ENCODE results near the gene NFE2L3. TPM values are rescaled to one million over a fixed set of nuclear protein-coding genes. Genes with fewer than 3 reads are reported as not detected.

The NFE2L3 gene
- total and polyA plus RNA-seq, 9 of the 15 experiments (the other 6 are each of a cell fraction or from before 2014, with no cell fraction given), result 2.9 to 16.9 (median 12.4) TPM

DNA sequence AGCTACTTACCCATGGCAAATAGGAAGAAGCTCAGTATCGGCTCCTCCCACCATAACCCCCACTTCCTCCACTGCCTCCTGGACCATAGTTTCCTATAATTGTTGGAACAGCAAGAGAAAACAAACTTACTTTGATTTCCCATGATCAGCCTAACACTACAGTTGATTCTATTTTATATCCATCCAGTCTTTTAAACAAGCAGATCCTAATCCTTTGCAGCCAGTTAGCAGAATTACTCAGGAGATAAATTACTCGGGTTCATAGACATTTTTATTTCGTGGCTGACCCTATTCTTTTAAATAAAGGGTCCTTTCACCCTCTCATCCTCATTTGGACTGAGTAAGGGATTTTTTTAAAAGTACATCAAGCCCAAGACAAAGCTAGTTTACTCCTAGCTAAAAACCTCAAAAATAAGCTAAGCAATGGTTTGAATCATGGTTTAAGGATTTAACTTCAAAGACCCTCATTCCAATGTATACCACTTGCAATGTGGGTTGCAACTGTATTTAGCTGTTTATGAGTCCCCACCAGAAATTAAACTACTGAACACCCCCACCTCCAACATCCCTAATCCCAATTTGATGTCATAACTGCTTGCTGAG, 40.6 kb downstream of the NFE2L3 start (continued):
- TF ChIP-seq, protein P1, sequence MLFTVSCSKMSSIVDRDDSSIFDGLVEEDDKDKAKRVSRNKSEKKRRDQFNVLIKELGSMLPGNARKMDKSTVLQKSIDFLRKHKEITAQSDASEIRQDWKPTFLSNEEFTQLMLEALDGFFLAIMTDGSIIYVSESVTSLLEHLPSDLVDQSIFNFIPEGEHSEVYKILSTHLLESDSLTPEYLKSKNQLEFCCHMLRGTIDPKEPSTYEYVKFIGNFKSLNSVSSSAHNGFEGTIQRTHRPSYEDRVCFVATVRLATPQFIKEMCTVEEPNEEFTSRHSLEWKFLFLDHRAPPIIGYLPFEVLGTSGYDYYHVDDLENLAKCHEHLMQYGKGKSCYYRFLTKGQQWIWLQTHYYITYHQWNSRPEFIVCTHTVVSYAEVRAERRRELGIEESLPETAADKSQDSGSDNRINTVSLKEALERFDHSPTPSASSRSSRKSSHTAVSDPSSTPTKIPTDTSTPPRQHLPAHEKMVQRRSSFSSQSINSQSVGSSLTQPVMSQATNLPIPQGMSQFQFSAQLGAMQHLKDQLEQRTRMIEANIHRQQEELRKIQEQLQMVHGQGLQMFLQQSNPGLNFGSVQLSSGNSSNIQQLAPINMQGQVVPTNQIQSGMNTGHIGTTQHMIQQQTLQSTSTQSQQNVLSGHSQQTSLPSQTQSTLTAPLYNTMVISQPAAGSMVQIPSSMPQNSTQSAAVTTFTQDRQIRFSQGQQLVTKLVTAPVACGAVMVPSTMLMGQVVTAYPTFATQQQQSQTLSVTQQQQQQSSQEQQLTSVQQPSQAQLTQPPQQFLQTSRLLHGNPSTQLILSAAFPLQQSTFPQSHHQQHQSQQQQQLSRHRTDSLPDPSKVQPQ (CRISPR knock-in tag; IDR thresholded peaks at IDR 0.05; ENCODE audit: borderline replicate concordance), result no peak
- TF ChIP-seq, protein P2, sequence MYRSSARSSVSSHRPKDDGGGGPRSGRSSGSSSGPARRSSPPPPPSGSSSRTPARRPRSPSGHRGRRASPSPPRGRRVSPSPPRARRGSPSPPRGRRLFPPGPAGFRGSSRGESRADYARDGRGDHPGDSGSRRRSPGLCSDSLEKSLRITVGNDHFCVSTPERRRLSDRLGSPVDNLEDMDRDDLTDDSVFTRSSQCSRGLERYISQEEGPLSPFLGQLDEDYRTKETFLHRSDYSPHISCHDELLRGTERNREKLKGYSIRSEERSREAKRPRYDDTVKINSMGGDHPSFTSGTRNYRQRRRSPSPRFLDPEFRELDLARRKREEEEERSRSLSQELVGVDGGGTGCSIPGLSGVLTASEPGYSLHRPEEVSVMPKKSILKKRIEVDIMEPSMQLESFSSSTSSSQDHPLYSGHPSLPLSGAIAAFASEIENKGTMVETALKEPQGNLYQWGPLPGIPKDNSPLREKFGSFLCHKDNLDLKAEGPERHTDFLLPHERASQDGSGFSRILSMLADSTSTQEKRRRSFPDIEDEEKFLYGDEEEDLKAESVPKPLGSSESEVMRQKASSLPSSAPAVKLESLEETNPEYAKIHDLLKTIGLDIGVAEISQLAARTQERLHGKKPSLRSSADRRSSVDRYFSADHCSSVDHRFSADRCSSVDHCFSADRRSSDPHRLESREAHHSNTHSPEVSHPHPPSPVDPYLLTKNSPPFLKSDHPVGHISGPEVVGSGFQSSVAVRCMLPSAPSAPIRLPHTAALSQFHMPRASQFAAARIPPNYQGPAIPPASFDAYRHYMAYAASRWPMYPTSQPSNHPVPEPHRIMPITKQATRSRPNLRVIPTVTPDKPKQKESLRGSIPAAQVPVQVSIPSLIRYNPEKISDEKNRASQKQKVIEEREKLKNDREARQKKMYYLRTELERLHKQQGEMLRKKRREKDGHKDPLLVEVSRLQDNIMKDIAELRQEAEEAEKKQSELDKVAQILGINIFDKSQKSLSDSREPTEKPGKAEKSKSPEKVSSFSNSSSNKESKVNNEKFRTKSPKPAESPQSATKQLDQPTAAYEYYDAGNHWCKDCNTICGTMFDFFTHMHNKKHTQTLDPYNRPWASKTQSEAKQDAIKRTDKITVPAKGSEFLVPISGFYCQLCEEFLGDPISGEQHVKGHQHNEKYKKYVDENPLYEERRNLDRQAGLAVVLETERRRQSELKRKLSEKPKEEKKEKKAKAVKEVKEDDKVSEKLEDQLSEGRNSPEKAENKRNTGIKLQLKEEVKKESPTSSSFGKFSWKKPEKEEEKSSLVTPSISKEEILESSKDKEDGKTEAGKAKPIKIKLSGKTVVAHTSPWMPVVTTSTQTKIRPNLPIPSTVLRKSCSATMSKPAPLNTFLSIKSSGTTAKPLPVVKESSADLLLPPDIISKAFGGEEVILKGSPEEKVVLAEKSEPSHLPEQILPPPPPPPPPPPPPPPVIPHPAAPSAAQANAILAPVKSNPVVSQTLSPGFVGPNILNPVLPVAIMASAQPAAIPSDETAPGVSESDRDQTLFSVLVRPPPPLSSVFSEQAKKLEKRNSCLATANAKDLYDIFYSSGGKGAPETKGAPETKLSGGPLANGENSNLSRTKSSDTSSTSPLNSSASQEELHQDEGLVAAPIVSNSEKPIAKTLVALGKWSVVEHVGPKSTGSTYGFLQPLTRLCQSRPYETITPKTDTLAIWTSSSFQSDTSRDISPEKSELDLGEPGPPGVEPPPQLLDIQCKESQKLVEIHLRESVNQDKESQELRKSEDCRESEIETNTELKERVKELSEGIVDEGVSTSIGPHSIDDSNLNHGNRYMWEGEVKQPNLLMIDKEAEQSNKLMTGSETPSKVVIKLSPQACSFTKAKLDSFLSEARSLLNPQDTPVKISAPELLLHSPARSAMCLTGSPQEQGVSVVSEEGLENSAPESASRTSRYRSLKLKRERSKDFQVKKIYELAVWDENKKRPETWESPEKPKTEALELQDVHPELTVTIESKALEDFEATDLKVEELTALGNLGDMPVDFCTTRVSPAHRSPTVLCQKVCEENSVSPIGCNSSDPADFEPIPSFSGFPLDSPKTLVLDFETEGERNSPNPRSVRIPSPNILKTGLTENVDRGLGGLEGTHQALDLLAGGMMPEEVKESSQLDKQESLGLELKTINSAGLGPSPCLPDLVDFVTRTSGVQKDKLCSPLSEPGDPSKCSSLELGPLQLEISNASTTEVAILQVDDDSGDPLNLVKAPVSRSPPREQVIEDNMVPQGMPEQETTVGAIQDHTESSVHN (IDR thresholded peaks at IDR 0.05; ENCODE audit: borderline replicate concordance in 1 of 2, low read depth in 1 of 2), result no peak
- TF ChIP-seq NFIX (CRISPR knock-in tag; IDR thresholded peaks at IDR 0.05; ENCODE audit: low read depth), result no peak
- TF ChIP-seq HOXB6 (CRISPR knock-in tag; IDR thresholded peaks at IDR 0.05; ENCODE audit: borderline replicate concordance), result no peak
- TF ChIP-seq MIER1 (IDR thresholded peaks at IDR 0.05; ENCODE audit: low read depth), result no peak
- TF ChIP-seq ZNF668 (CRISPR knock-in tag; IDR thresholded peaks at IDR 0.05), result no peak
- TF ChIP-seq ETV5 (CRISPR knock-in tag; IDR thresholded peaks at IDR 0.05; ENCODE audit: low read depth), result no peak
- TF ChIP-seq, protein P3, sequence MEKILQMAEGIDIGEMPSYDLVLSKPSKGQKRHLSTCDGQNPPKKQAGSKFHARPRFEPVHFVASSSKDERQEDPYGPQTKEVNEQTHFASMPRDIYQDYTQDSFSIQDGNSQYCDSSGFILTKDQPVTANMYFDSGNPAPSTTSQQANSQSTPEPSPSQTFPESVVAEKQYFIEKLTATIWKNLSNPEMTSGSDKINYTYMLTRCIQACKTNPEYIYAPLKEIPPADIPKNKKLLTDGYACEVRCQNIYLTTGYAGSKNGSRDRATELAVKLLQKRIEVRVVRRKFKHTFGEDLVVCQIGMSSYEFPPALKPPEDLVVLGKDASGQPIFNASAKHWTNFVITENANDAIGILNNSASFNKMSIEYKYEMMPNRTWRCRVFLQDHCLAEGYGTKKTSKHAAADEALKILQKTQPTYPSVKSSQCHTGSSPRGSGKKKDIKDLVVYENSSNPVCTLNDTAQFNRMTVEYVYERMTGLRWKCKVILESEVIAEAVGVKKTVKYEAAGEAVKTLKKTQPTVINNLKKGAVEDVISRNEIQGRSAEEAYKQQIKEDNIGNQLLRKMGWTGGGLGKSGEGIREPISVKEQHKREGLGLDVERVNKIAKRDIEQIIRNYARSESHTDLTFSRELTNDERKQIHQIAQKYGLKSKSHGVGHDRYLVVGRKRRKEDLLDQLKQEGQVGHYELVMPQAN (IDR thresholded peaks at IDR 0.05; ENCODE audit: borderline replicate concordance), result no peak
- no peak for TF ChIP-seq BCOR (IDR thresholded peaks at IDR 0.05)
- TF ChIP-seq MTA1 (IDR thresholded peaks at IDR 0.05; ENCODE audit: borderline replicate concordance), result no peak
- no peak for TF ChIP-seq NONO (IDR thresholded peaks at IDR 0.05; ENCODE audit: low read depth in 2 of 2, low read length in 1 of 2)
- TF ChIP-seq ILF3 (IDR thresholded peaks at IDR 0.05; ENCODE audit: borderline replicate concordance), result peak; percentile 63
- TF ChIP-seq POLR2A (conservative IDR thresholded peaks at IDR 0.05), result peak; percentile 46; the same call in 1 of the 2 replicates
- TF ChIP-seq ZNF253 (CRISPR knock-in tag; conservative IDR thresholded peaks at IDR 0.05), result 0 out of 2 replicates have a peak, but pooled peaks have one; percentile 35
- TF ChIP-seq SPI1 (IDR thresholded peaks at IDR 0.05; ENCODE audit: borderline replicate concordance, low read depth, low read length), result 0 out of 2 replicates have a peak, but pooled peaks have one; percentile 8
